ENCODE data around the gene PSMB10. TPM values are rescaled to one million over a fixed set of nuclear protein-coding genes. Genes with fewer than 3 reads are reported as not detected.

The PSMB10 gene
- total RNA-seq, 1 donor = 69.4 TPM

- H3K9me3 ChIP-seq (ENCODE audit: low read depth, low read length) = no peaks in the 10 kb centered on the region
- peak overlapping the region; percentile 62 for H3K4me3 ChIP-seq (ENCODE audit: low read length)
- no peaks in the 10 kb centered on the region for H3K27me3 ChIP-seq (ENCODE audit: insufficient read depth, low read length)
- peaks cover 20% of the 10 kb centered on the region for H3K4me1 ChIP-seq (ENCODE audit: insufficient read depth, low read length)
Measured at GRCh38 chr16:67967183-67967957, 30.7 kb upstream of the PSMB10 start.

GRCh38 chr16:67966549-67967182 is 30.0 kb upstream of the PSMB10 start:
- Histone ChIP-seq H3K9me3 (ENCODE audit: low read depth, low read length) (no peaks in the 10 kb centered on the region), H3K27me3 (ENCODE audit: insufficient read depth, low read length) (no peaks in the 10 kb centered on the region), H3K4me1 (ENCODE audit: insufficient read depth, low read length) (peaks cover 20% of the 10 kb centered on the region), H3K4me3 (ENCODE audit: low read length) (no peak overlapping the region)

- no peaks in the 10 kb centered on the region for H3K9me3 ChIP-seq (ENCODE audit: low read depth, low read length)
- H3K27me3 ChIP-seq (ENCODE audit: insufficient read depth, low read length) = no peaks in the 10 kb centered on the region
- H3K4me3 ChIP-seq (ENCODE audit: low read length) = no peak overlapping the region
- peaks cover 20% of the 10 kb centered on the region for H3K4me1 ChIP-seq (ENCODE audit: insufficient read depth, low read length)
Measured at GRCh38 chr16:67965668-67966548, 29.3 kb upstream of the PSMB10 start.

GRCh38 chr16:67964477-67965131 is 28.0 kb upstream of the PSMB10 start:
- no peaks in the 10 kb centered on the region for H3K9me3 ChIP-seq (ENCODE audit: low read depth, low read length)
- H3K27me3 ChIP-seq (ENCODE audit: insufficient read depth, low read length) = no peaks in the 10 kb centered on the region
- H3K4me3 ChIP-seq (ENCODE audit: low read length) = no peak overlapping the region
- peaks cover 20% of the 10 kb centered on the region for H3K4me1 ChIP-seq (ENCODE audit: insufficient read depth, low read length)

- Histone ChIP-seq H3K9me3 (ENCODE audit: low read depth, low read length) (no peaks in the 10 kb centered on the region), H3K27me3 (ENCODE audit: insufficient read depth, low read length) (no peaks in the 10 kb centered on the region), H3K4me3 (ENCODE audit: low read length) (no peak overlapping the region), H3K4me1 (ENCODE audit: insufficient read depth, low read length) (peaks cover 15% of the 10 kb centered on the region)
Measured at GRCh38 chr16:67963662-67964321, 27.1 kb upstream of the PSMB10 start.

GRCh38 chr16:67963292-67963661 is 26.6 kb upstream of the PSMB10 start:
- Histone ChIP-seq H3K9me3 (ENCODE audit: low read depth, low read length) (no peaks in the 10 kb centered on the region), H3K4me3 (ENCODE audit: low read length) (no peak overlapping the region), H3K27me3 (ENCODE audit: insufficient read depth, low read length) (no peaks in the 10 kb centered on the region), H3K4me1 (ENCODE audit: insufficient read depth, low read length) (peaks cover 15% of the 10 kb centered on the region)

- H3K4me3 ChIP-seq (ENCODE audit: low read length) = no peak overlapping the region
- H3K4me1 ChIP-seq (ENCODE audit: insufficient read depth, low read length) = peaks cover 7% of the 10 kb centered on the region
- no peaks in the 10 kb centered on the region for H3K9me3 ChIP-seq (ENCODE audit: low read depth, low read length)
- H3K27me3 ChIP-seq (ENCODE audit: insufficient read depth, low read length) = no peaks in the 10 kb centered on the region
Measured at GRCh38 chr16:67962135-67962534, 25.5 kb upstream of the PSMB10 start.

GRCh38 chr16:67961551-67961957 is 24.9 kb upstream of the PSMB10 start:
- H3K9me3 ChIP-seq (ENCODE audit: low read depth, low read length) = no peaks in the 10 kb centered on the region
- H3K4me3 ChIP-seq (ENCODE audit: low read length) = no peak overlapping the region
- peaks cover 2% of the 10 kb centered on the region for H3K4me1 ChIP-seq (ENCODE audit: insufficient read depth, low read length)
- H3K27me3 ChIP-seq (ENCODE audit: insufficient read depth, low read length) = no peaks in the 10 kb centered on the region

GRCh38 chr16:67959536-67960329 is 23.1 kb upstream of the PSMB10 start:
- Histone ChIP-seq H3K4me1 (ENCODE audit: insufficient read depth, low read length) (no peaks in the 10 kb centered on the region), H3K9me3 (ENCODE audit: low read depth, low read length) (no peaks in the 10 kb centered on the region), H3K4me3 (ENCODE audit: low read length) (no peak overlapping the region), H3K27me3 (ENCODE audit: insufficient read depth, low read length) (no peaks in the 10 kb centered on the region)

GRCh38 chr16:67957622-67958021 is 21.0 kb upstream of the PSMB10 start:
- no peaks in the 10 kb centered on the region for H3K4me1 ChIP-seq (ENCODE audit: insufficient read depth, low read length)
- H3K27me3 ChIP-seq (ENCODE audit: insufficient read depth, low read length) = no peaks in the 10 kb centered on the region
- H3K4me3 ChIP-seq (ENCODE audit: low read length) = no peak overlapping the region
- no peaks in the 10 kb centered on the region for H3K9me3 ChIP-seq (ENCODE audit: low read depth, low read length)

- Histone ChIP-seq H3K9me3 (ENCODE audit: low read depth, low read length) (no peaks in the 10 kb centered on the region), H3K4me3 (ENCODE audit: low read length) (no peak overlapping the region), H3K27me3 (ENCODE audit: insufficient read depth, low read length) (no peaks in the 10 kb centered on the region), H3K4me1 (ENCODE audit: insufficient read depth, low read length) (no peaks in the 10 kb centered on the region)
Measured at GRCh38 chr16:67954421-67955196, 18.0 kb upstream of the PSMB10 start.

GRCh38 chr16:67953641-67954375 is 17.2 kb upstream of the PSMB10 start:
- Histone ChIP-seq H3K4me3 (ENCODE audit: low read length) (no peak overlapping the region), H3K4me1 (ENCODE audit: insufficient read depth, low read length) (no peaks in the 10 kb centered on the region), H3K27me3 (ENCODE audit: insufficient read depth, low read length) (no peaks in the 10 kb centered on the region), H3K9me3 (ENCODE audit: low read depth, low read length) (no peaks in the 10 kb centered on the region)

- H3K27me3 ChIP-seq (ENCODE audit: insufficient read depth, low read length) = no peaks in the 10 kb centered on the region
- H3K4me3 ChIP-seq (ENCODE audit: low read length) = no peak overlapping the region
- H3K9me3 ChIP-seq (ENCODE audit: low read depth, low read length) = no peaks in the 10 kb centered on the region
- H3K4me1 ChIP-seq (ENCODE audit: insufficient read depth, low read length) = no peaks in the 10 kb centered on the region
Measured at GRCh38 chr16:67951485-67951884, 14.8 kb upstream of the PSMB10 start.

All from mononuclear cell (primary cell).